Mammary epithelial cell (primary cell): ENCODE results near the gene NUDT16L1.

ENCODE experiments used
- CTCF ChIP-seq, 2 donors: IDR thresholded peaks in 1 of 2; conservative IDR thresholded peaks in 1 of 2; 2 replicates each; pipeline ENCODE4 v1.5.1; 2011 to 2012; ENCODE audit warnings: inconsistent platforms in 2 of 2, low read length in 2 of 2, mild to moderate bottlenecking in 2 of 2, control low read depth in 1 of 2, low read depth in 1 of 2; ENCODE audit not compliant: insufficient read depth in 1 of 2; ENCODE audit errors: extremely low read depth in 1 of 2
- EZH2 ChIP-seq: IDR thresholded peaks from 2 replicates; pipeline ENCODE4 v1.6.1; 2012; ENCODE audit warnings: low read length, inconsistent platforms, borderline replicate concordance

- TF ChIP-seq CTCF (conservative IDR thresholded peaks at IDR 0.05 in 1 of 2, IDR thresholded peaks at IDR 0.05 in 1 of 2; ENCODE audit: extremely low read depth in 1 of 2, insufficient read depth in 1 of 2, low read depth in 1 of 2, low read length in 2 of 2), result no peak
- no peak for TF ChIP-seq EZH2
Measured at GRCh38 chr16:4744555-4745273, 51.4 kb downstream of the NUDT16L1 start.
